KG1 (cell line): ENCODE measurements around the gene FOSL2.
"Not testable (repeated sequence)": the region's sequence is repeated elsewhere in the genome, so short reads cannot be mapped to it uniquely, and the experiment has no call there.

Source experiments
- DNase-seq: peaks from one replicate; lab custom pipeline; 2025; lab: John Stamatoyannopoulos, UW

The FOSL2 gene

DNA sequence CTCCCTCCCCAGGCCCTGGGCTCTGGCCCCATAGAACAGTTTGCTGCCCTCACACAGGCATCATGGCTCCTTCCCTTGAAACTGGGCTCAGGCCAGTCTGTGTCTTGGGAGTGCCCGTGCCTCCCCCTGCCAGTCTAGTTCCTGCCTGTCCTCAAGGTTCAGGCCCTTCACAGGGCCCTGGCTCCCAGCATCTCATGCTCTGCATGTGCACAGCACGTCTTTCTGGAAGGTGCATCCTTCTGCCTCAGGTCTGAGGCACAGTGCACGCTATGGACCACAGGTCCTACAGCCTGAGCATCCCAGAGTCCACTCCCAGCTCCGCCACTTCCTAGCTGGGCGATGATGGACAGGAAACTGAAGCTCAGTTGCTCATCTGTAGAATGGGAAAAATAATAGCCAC, 35.6 kb upstream of the FOSL2 start:
- DNase-seq = no peak

DNA sequence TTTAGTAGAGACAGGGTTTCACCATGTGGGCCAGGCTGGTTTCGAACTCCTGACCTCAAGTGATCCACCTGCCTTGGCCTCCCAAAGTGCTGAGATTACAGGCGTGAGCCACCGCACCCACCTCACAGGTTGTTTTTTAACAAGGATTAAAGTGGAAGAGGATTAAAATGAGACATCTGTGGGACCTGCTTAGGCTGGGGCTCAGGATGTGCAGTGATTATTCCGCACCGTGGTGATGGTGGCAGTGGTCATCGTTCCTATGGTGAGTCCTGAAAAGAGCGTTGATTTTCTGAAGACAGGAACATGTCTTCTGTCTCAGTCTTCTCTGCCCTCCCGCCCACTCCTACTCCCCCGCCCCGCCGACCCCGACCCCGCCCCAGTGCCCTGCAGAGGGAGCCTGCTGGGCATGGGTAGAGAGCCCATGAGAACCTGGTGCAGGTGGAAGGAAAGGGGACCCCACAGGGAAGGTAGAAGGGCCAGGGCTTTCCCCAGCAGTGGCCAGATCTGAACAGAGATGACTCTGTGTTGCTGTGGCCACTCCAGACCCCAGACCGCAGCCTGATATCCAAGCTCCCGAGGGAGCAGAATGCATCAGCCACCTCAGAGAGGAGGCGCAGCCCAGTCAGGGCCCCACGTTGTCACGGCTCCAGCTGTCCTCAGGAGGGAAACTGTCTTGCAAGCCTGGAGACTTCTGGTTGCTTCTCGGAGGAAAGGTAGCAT, 34.5 kb upstream of the FOSL2 start:
- no peak for DNase-seq

DNA sequence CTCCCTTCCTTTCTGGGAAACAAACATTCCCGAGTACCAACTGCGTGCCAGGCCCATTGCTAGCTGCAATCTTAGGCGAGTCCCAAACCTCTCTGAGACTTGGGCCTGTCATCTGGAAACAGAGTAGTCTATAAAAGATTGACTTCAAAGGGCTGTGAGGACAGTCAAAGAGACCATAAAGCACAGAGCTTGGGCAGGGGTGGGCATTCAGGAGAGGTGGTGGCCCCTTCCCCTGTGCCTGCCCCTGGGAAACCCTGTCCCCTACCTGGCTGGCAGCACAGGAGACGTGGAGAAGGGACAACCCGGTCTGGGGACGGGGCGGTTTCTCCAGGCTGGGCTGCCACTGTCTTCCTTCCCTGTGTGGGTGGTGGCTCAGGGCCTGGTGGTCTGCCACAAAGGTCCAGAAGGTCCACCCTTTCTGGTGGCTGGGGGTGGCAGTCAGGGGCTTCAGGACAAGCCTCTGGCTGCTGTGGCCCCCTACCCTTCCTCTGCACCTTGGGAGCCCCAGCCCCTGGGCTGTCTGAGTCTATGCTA, 33.9 kb upstream of the FOSL2 start:
- DNase-seq = no peak

DNA sequence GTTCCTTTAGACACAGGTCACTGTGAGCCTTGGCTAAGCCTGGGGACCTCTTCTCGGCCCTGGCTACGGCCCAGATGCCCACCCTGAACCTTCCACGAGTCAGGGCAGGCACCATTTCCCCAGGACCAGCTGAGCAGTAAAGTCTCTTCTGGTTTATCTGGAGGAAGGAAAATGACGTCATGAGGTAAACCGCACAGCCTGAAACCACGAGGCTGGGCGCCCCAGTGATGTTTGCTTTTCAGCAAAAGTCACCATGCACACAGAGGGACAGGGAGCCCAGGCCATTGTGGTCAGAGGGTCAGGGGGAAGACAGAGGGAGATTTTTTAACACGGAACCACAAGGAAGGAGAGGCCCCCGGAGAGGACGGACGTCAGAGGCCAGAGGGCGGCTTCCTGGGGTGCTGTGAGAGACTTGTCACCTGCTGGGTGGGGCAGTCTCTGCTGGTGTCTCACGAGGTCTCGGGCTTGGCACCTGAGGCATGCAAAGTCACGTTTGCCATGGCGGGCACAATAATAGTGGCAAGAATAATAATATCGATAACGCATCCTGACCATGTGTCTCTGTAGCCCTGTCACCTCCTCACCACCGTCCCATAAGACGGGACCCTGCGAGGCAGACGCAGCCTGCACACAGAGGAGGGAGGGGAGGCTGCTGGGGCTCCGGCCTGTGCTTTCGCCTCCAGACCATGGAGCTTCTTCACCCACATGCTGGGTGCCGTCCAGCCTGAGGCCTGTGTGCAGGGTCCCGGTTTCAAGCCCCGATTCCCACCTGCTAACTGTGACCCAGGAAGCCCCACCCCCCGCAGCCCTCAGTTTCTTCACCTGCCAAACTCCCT, 33.2 kb upstream of the FOSL2 start:
- peak; percentile 81 for DNase-seq

DNA sequence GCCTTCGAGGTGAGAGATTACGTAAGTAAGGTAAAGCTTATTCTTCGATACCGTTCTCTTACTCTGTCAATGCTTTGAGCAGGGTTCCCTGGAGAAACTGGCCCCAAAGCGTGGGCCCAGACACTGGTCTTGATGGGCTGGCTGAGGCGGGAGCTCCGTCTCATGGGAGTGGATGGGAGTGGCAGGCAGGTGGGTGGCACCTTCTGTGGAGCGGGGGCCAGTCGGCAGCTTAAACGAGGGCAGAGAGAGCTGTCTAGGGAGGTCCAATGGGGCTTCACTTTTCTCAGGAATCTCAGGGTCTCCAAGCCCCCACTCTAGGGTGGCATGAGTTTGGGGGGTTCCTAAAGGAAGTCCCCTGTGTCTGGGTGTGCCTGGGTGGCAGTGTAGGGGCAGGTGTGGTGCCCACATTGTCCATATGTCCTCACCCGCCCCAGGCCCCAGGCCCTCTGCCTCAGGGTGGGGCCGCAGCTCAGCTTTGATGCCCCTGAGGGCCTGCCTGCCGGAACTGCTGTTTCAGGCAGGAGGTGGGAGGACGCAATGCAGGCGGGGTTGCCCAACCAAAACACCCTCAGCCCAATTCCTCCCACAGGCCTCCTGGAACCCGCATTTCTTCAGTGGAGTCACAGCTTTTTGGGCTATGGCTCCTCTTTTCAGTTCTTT, 32.5 kb upstream of the FOSL2 start:
- DNase-seq = no peak

DNA sequence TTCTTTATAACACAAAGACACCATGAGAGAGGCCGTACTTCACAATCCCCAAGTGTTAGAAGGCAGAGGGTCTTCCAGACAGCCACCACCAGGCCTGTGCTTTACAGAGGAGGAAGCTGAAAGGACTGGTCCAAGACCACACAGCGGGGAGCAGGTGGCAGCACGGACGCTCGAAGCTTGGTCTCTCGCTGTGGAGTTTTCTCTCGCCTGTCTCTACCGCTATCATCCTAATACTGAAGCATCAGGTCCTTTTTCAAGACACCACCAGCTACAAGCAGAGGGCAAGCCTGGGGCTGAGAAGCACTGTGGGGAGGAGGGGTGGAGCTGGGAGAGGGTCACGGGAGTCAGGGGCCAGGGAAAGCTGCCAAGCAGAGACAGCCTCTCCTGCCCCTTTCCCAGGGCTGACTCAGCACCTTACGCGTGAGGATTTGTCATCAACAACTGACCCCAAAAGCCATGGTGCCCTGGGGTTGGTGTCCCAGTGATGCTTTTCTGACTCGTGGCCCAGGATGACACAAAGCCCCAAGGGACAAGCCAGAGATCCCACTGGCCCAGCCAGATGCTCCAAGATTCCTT, 31.9 kb upstream of the FOSL2 start:
- DNase-seq = no peak

DNA sequence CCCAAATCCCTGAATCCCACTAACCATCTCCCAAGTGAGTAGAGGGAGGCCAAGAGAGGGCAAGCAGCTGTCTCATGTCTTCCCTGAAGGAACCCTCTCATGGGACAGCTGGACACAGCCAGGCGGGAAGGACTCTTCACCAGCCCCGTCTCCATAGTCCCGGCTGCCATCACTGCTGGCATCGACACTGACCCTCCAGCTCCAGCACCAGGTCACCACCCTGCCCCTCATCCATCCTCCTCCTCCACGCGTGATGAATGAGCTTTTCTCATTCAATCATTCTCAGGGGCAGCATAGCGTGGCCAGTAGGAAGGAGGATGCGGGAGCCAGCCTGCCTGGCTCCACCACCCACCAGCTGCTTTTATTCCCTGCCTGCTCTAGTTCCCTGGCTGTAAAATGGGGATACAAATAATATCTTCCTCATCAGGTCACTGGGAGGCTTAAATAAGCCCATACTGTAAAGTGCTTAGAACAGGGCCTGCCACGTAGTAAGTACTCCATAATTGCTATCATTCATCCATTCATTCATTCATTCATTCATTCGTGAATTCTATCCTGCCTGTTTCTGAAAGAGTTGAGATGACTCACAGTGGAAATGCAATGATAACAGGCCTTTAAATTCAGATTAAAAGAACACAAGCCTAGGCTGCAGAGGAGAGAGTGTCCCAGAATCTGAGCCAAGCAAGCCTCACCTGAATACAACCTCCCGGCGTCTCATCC, 30.5 kb upstream of the FOSL2 start:
- no peak for DNase-seq

DNA sequence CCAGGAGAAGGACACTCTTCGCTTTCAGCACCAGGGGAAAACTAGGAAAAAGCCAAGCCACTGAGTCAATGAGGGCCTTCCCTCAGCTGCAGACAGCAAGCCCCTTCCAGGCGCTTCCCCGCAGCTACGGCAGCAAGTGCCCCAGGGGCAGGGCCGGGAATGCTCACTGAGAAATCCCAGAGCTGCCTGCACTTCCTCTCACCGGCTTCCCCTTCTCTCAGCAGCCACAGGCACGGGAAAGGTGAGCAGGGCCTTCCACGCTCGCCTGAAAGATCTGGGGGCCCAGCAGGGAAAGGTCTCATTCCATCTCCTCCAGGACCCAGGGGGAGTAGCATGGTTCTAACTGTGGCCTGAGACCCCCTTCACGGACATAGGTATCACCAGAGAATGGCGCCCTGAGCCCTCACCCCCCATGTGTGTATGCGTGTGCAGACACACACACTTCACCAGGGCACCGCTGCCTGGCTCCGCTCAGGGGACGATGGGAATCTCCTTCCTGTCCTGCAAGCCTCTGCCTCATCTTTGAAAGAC, 29.6 kb upstream of the FOSL2 start:
- no peak for DNase-seq

DNA sequence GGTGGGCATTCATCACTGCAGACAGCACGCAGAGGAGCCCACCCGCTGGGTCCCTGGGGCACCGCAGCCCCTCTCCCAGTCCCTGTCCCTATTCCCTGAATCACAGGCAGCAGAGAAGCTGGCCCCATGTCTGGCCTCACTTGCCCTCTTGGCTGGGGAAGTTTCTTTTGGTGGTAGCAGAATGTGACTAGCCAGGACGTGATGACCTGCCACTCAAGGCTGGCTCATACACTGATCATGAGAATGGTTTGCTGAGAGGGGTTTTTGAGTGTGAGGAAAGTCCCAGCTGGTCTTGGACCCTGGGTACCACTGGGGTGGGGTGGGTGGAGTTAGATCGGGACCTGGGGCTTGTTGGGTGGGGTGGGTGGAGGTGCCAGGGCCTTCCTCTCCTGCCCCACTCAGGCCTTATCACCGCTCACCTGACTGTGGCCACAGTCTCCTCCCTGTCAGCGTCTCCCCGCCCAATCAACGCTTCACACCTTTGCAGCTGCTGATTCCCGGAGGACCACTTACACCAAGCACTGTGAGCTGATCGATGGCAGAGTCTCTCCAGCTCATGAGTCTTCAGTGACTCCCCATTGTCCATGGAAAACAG, 28.9 kb upstream of the FOSL2 start:
- DNase-seq = no peak

DNA sequence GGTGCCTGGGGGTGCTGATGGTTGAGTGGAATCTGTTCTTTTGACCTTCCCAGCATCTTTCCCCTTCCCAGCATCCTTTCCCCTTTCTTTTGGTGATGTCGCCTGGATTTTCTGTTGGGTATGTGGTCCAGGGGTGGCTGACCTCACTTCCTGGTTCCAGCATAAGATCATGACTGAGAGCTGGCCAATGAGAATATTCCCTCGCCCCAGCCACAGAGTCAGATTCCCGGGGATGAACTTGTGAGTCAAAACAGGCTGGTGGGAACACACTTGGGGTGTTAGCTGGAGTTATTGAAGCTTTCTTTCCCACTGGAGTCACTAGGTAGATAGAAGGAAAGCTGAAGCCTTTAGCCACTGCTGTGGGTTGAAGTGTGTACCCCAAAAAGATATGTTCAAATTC, 28.0 kb upstream of the FOSL2 start:
- no peak for DNase-seq

DNA sequence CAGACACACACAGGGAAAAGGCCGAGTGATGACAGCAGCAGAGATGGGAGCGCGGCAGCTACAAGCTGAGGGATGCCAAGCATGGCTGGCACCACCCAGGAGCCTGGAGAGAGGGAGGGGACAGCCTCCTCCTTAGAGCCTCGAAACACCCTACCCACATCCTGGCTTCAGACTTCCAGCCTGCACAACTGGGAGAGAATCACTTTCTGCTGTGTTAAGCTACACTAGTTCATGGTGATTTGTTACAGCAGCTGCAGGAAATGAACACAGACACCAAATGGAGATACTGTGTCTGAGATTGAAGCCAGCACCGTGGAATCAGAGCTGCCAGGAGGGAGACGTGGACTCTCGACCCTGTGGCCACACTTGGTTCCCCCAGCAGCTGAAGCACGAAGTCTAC, 27.5 kb upstream of the FOSL2 start:
- no peak for DNase-seq

DNA sequence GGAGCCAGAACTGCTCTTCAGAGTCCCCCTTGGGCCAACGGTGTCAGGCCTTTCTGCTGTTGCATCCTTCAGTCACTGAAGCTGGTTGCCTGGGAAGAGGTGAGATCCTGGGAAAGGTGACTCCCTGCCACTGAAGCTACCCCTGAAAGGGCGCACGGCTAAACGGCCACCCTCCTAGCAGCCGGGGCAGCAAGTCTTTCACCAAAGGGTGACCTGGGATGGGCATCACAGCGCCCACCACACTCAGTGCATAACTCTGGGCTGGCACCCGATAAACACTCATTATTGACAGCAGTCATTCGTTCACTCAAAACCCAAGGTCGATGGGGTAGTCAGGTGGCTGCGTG, 26.5 kb upstream of the FOSL2 start:
- DNase-seq = no peak

DNA sequence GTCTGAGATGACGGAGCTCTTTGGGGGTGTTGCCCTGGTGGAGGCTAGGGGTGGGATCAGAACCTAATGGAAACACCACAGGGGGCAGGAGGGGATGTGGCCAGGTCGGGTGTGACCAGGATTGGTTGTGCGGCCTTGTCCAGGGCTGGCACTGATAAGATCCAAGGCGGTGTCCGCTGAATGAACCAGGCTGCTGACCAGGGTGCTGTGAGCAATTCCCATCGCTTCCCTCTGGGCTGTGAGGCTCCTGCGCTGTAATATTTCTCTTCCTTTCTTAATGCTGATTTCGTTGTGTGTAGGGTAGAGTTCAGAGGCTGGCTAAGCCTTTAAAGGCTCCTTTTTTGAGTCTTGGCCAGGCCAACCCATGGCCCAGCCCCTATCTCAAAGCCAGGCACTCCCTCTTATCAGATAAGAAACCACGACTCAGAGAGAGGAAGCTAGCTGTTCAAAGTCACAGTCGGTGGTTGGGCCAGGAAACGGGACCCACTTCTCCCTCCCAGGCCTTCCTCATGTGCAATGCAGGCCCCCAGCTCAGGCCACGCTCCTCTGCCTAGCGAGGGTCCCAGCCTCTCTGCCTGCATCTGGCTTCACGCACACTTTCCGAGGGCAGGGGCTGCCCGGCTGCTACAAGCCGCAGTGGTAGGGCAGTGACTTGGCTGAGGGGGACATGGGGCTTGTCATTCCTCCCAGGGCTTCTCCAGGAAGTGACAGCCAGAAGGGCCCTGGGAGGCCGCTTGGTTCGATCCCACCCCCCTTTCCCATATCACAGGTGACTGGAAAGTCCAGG, 26.0 kb upstream of the FOSL2 start:
- DNase-seq = peak; percentile 73

DNA sequence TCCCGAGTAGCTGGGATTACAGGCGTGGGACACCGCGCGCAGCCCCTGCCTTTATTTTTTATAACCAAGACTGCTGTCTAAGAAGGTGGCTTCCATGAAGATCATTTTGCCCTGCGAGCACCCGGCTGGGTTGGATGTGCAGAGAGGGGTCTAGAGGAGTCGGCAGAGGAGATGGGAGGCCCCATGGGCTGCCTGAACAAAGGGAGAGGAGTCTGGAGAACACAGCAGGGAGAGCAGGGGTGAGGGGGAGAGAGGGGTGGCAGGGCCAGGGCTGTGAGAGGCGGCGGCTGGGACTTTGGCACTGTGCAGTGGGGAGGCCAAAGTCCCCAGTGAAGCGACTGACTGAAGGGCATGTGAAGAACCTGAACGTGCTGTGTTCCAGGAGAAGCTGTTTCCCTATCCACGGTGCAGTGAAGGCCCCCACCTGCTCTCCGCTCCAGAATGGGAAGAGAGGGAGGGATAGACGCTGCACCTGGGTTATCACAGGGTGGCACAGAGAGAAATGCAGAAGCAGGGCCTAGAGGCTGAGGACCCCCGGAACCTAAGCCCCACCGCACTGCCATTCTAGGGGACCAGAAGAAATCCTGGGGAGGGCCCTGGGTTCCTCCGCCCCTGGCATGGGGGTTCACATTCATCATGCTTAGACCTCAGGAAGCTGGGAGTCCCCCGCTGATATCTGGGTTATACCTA, 24.8 kb upstream of the FOSL2 start:
- DNase-seq = no peak

DNA sequence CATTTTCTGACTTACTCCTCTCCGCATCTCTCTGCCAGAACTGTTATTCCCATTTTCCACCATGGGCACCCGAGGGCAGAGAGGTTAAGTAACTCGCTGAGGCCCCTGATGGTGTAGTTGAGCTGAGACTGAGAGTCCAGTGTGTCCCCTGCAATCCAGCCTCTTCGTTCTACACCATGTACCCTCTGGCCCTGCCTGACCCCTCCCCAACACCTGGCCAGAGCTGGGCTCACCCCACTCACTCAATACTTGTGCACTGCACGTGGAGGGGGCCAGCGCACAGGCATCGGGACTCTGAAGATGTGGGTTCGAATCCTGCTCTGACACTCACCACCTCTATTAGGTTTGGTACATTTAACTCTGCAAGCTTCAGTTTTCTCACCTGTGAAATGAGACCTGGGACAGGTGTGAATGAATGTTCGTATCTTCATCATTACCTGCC, 24.3 kb upstream of the FOSL2 start:
- DNase-seq = no peak

DNA sequence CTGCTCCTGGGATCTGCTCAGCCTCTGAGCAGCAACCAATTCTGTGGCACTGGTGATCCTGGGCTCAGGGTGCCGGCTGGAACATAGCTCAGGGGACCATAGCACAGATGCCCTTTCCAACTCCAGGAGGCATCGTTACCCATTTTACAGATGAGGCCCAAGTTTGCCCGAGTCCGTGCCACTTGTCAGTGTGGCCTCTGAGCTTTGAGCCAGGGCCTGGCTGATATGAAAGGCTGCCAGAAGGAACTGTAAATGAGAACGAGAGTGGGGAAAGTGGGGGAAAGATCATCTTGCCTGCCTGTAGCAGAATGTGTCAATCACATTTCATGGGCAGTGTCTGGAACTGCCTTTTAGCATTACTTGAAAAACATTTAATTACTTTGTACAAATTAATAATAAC, 23.3 kb upstream of the FOSL2 start:
- no peak for DNase-seq

DNA sequence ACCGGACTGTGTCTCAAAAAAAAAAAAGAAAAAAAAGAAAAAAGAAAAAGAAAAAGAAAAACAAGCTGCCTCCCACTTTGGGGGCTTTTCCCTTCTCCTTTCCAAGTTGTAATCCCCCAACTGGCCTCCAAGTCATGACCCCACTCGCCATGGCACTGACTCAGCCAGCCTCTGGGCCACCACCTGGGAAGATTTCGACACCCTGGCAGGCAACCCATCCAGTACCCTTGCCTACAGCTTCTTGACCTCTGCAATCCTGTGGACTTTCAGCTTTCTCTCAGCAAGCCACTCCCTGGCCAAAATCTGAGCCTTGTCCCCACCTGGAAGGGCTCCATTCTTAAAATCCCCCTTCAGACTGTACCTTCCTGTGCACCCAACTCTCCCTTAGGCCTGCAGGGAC, 22.3 kb upstream of the FOSL2 start:
- DNase-seq = no peak

DNA sequence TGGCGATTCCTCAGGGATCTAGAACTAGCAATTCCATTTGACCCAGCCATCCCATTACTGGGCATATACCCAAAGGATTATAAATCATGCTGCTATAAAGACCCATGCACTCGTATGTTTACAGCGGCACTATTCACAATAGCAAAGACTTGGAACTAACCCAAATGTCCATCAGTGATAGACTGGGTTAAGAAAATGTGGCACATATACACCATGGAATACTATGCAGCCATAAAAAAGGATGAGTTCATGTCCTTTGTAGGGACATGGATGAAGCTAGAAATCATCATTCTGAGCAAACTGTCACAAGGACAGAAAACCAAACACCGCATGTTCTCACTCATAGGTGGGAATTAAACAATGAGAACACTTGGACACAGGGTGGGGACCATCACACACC, 20.9 kb upstream of the FOSL2 start:
- not testable (repeated sequence) for DNase-seq

DNA sequence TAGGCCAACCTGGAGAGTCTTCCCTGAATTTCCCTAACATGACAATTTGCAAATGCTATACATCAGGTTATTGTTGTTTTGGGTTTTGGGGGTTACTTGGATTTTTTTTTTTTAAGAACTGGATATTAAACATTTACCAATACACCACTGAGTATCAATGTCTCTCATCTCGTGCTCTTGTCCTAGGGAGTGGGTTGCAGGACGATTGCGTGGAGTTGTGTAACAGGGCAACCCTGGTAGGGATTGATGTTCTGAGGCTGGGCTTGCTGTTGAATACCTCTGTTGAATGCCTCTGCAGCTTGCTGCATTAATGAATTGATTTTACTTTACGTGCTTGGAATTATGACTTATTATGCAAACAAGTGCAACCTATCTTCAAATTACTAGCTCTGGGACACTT, 18.8 kb upstream of the FOSL2 start:
- no peak for DNase-seq

DNA sequence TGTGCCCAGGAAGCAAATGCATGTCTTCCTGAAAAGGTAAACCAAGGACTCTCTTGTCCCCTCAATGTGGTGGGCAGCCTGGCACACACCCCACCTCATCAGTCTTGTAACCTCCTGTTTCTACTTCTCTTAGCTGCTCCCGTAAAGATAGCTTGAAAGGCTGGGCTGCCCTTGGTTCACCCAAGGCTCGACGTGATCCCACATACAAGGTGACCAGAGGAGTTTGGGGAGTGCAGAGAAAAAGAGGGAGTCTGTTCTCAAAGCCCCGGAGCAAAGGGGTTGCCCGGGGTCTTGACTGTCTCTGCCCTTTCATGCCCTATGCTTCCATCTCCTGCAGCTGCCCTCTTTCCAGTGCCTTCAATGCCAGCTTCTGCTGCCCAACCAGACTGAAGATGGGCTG, 18.3 kb upstream of the FOSL2 start:
- no peak for DNase-seq
